ENCODE data around the gene LRTM2. TPM values are rescaled to one million over a fixed set of nuclear protein-coding genes. Genes with fewer than 3 reads are reported as not detected.

Gene LRTM2
- total RNA-seq, 2 experiments from 2014 or later = 0.11 TPM; not detected in 1

- Histone ChIP-seq H3K27me3 (ENCODE audit: control insufficient read depth in 1 of 2, insufficient read depth in 2 of 2, low read length in 2 of 2) (peaks cover 13 to 14% of the 10 kb centered on the region in 2 experiments), H3K9me3 (ENCODE audit: control insufficient read depth in 1 of 2, insufficient read depth in 1 of 2, low read length in 2 of 2) (peaks cover 0 to 14% of the 10 kb centered on the region in 2 experiments), H3K27ac (ENCODE audit: low read depth in 1 of 2, low read length in 2 of 2) (no peak overlapping the region), H3K4me3 (ENCODE audit: low read length) (no peak overlapping the region), H3K36me3 (ENCODE audit: insufficient read depth, low read length) (no peaks in the 10 kb centered on the region), H3K4me1 (ENCODE audit: insufficient read depth, low read length) (no peaks in the 10 kb centered on the region)
- no peak for TF ChIP-seq CTCF (IDR thresholded peaks at IDR 0.05)
- DNase-seq = no peak
- peaks cover 40% of the 10 kb centered on the region for H3K27me3 Mint-ChIP-seq
- intact Hi-C loops (cut with DNase I, micrococcal nuclease) = no loop called here
- CTCF ChIA-PET = no interaction called here
- no peaks in the 10 kb centered on the region for H3K9me3 Mint-ChIP-seq
- no peak overlapping the region for H3K4me3 Mint-ChIP-seq
- H3K4me1 Mint-ChIP-seq (ENCODE audit: low read depth) = no peaks in the 10 kb centered on the region
- no peaks in the 10 kb centered on the region for H3K36me3 Mint-ChIP-seq (ENCODE audit: low read depth)
- H3K27ac Mint-ChIP-seq = no peak overlapping the region
- ATAC-seq (ENCODE audit: poor library complexity) = no peak
- POLR2A ChIA-PET = no interaction called here
These were observed 10.1 kb downstream of the LRTM2 start for GRCh38 chr12:1830401-1830845.

- POLR2A ChIA-PET = no interaction called here
- CTCF ChIA-PET = no interaction called here
These were observed 10.9 kb downstream of the LRTM2 start for GRCh38 chr12:1830981-1831963.

More at GRCh38 chr12:1830981-1831963, 10.9 kb downstream of the LRTM2 start:
- Histone ChIP-seq H3K27ac (ENCODE audit: low read depth in 1 of 2, low read length in 2 of 2) (no peak overlapping the region), H3K27me3 (ENCODE audit: control insufficient read depth in 1 of 2, insufficient read depth in 2 of 2, low read length in 2 of 2) (peaks cover 13 to 14% of the 10 kb centered on the region in 2 experiments), H3K4me3 (ENCODE audit: low read length) (no peak overlapping the region), H3K4me1 (ENCODE audit: insufficient read depth, low read length) (no peaks in the 10 kb centered on the region), H3K36me3 (ENCODE audit: insufficient read depth, low read length) (no peaks in the 10 kb centered on the region), H3K9me3 (ENCODE audit: control insufficient read depth in 1 of 2, insufficient read depth in 1 of 2, low read length in 2 of 2) (peaks cover 0 to 14% of the 10 kb centered on the region in 2 experiments)
- Mint-ChIP-seq H3K4me3 (no peak overlapping the region), H3K36me3 (ENCODE audit: low read depth) (no peaks in the 10 kb centered on the region), H3K4me1 (ENCODE audit: low read depth) (no peaks in the 10 kb centered on the region), H3K27me3 (peaks cover 40% of the 10 kb centered on the region), H3K27ac (no peak overlapping the region), H3K9me3 (no peaks in the 10 kb centered on the region)
- TF ChIP-seq CTCF (IDR thresholded peaks at IDR 0.05) = no peak
- intact Hi-C loops (cut with DNase I, micrococcal nuclease) = no loop called here
- DNase-seq (peak in 2 of 14 experiments; percentile 47 to 49), ATAC-seq (ENCODE audit: poor library complexity) (no peak)
